Stomach (tissue), 9 donors: ENCODE results near the gene CDC42EP1. TPM values are rescaled to one million over a fixed set of nuclear protein-coding genes. Genes with fewer than 3 reads are reported as not detected.

Experiments used
- DNase-seq, 2 donors: peaks; one replicate each; pipeline versions ENCODE4 v3.0.0 to v3.0.0-alpha.2; 2013 to 2019
- H3K27ac ChIP-seq, 5 donors: fragments of 200-600 bp in 4 of 5; sonication (generic) in 4 of 5; one replicate each; pipeline ENCODE4 v1.5.1; 2013 to 2019; ENCODE audit warnings: mild to moderate bottlenecking in 1 of 5, moderate library complexity in 1 of 5
- H3K27me3 ChIP-seq, 3 donors: fragments of 200-600 bp; sonication (generic); one replicate each; pipeline ENCODE4 v1.5.1; 2017 to 2019; ENCODE audit warnings: mixed run types in 1 of 3
- H3K36me3 ChIP-seq, 4 donors: fragments of 200-600 bp; sonication (generic); 1 replicate in 3 of 4; 2 replicates in 1 of 4; pipeline ENCODE4 v1.5.1; 2016 to 2019
- H3K4me1 ChIP-seq, 4 donors: fragments of 200-600 bp; sonication (generic); one replicate each; pipeline ENCODE4 v1.5.1; 2016 to 2019
- H3K4me3 ChIP-seq, 4 donors: fragments of 200-600 bp; sonication (generic) in 3 of 4; one replicate each; pipeline ENCODE4 v1.5.1; 2016 to 2019; ENCODE audit warnings: mild to moderate bottlenecking in 1 of 4
- H3K9me3 ChIP-seq, 4 donors: fragments of 200-600 bp; sonication (generic); one replicate each; pipeline ENCODE4 v1.5.1; 2016 to 2019
- EP300 ChIP-seq: sonication (generic); formaldehyde crosslinking; IDR thresholded peaks from one replicate; pipeline ENCODE4 v1.6.1; 2017; ENCODE audit warnings: antibody characterized with exemption
- POLR2A ChIP-seq, 4 donors: fragments of 450-650 bp; IDR thresholded peaks; one replicate each; pipeline ENCODE4 v1.6.1; 2016; ENCODE audit warnings: antibody characterized with exemption in 4 of 4, control low read depth in 2 of 4, mild to moderate bottlenecking in 1 of 4, moderate library complexity in 1 of 4
- POLR2AphosphoS5 ChIP-seq, 3 donors: sonication (generic); formaldehyde crosslinking; IDR thresholded peaks; one replicate each; pipeline ENCODE4 v1.6.1; 2016; ENCODE audit warnings: antibody characterized with exemption in 3 of 3
- WGBS, 5 donors: extraction: QIAGEN DNeasy Blood & Tissue Kit in 3 of 5; methylation state at CpG; one replicate each; pipeline versions ENCODE4 v1.1.5 to v1.1.7; 2013 to 2018; 5-methylcytosine and 5-hydroxymethylcytosine counted together
- intact Hi-C: fragments of 100-400 bp; cut with DNase I; formaldehyde crosslinking; loops from one replicate; pipeline ENCODE4 v1.15.1; 2023; ENCODE audit warnings: low total_unique reads
- polyA plus RNA-seq, 3 donors: library from polyadenylated mRNA; stranded (reverse); fragments of 200-250 nt; gene quantifications; one replicate each; pipeline ENCODE4 v1.2.3, GENCODE V29; 2013
- total RNA-seq, 5 donors: library from RNA; depleted of rRNA; stranded (reverse); fragments of >200 nt; gene quantifications; one replicate each; pipeline versions ENCODE4 v1.1.0 to v1.2.3, GENCODE V29; 2014 to 2016
- TF ChIP-seq, protein P1 (sequence below), 7 experiments: fragments of 450-650 bp in 4 of 7; fragments of 200-600 bp in 3 of 7; sonication (generic) in 3 of 7; IDR thresholded peaks; one replicate each; pipeline ENCODE4 v1.5.1; 2016 to 2019; ENCODE audit warnings: antibody characterized with exemption in 7 of 7, control low read depth in 2 of 7, mild to moderate bottlenecking in 1 of 7
- donor health status: healthy with polysubstance abuse.
- donor health status: Bipolar disorder and iron deficiency.
- donor health status: healthy.

The CDC42EP1 gene
- total and polyA plus RNA-seq, 8 donors = 28.6 to 195 (median 80.1) TPM

DNA sequence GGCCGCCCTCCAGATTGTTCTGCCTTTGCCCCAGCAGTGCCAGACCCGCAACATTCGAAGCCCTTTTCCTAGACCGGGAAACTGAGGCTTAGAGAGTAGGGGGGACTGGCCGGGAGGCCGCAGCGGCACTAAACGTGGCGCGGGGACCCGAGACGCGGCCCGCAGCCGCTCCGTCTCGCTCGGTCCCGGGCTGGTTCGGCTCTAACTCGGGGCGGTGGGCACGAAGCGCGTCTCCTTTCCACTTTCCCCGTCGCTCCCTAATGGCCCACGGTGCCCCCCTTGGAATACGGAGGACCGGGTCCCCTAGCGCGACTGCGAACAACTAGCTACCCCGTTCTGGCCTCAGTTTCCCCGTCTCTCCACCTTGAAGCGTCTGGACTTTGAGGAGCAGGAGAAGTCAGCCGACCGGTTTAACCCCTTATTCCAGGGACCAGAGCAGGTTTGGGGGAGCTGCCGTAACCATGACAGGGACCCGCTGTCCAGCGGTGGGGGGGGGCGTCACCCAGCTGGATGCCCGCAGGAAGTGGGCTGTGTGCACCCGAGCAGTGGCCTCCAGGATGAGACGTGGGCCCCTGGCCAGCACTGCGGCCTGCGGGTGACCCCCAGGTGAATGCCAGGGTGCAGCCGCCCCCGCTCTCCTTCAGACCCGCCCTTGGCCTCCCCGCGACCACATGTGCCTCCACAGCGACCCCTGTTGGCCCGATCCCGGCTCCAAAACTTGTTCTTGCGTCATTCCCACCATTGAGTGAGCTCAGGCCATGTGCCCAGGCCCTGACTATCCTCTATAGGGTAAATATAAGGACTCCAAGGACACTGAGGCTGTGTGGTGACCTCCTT, 1.1 kb downstream of the CDC42EP1 start:
- intact Hi-C loops = no loop called here
- peaks cover 0 to 25% (median 0%) of the 10 kb centered on the region in 3 donors for H3K27me3 ChIP-seq
- WGBS, 5 donors = 0 to 2% (median 1%) methylated on average over 28 to 56 of the region's 56 CpGs

DNA sequence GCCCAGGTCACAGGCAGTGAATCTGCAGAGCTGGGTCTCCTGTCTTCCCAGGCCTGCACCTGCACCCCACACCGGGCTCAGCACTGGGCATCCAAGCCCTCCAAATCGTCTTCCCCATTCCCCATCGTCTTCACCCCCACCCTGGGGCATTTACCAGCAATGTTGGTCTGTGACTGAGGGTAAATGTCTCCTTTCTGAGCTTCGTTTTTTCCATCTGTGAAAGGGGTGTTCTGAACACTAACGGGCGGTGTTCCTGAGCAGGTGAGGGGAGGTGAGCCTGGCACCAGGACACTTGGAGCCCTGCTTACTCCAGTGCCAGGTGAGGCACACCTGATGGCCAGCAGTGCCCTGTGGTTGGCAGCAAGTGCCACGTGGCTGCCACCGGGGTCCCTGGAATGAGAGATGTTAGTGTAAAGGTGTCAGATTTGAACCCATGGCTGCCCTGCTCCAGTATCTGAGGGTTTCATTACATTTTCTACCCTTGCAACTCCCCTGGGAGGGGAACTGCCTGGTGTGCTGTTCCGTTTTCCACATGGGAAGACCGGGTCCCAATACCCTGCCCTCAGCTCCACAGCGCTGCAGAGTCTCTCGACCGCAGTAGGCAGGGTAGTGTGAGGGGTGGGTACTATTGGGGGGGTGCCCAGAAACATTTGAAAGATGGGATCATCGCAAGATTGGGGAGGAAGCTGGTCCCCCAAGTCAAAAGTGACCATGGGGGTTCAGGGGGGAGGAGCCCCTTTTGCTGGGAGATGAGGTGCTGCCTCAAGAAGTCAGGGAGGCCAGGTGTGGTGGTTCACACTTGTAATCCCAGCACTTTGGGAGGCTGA, 2.0 kb downstream of the CDC42EP1 start:
- TF ChIP-seq POLR2A (IDR thresholded peaks at IDR 0.05) (no peak), EP300 (no peak), POLR2AphosphoS5 (IDR thresholded peaks at IDR 0.05) (no peak)
- TF ChIP-seq, protein P1, sequence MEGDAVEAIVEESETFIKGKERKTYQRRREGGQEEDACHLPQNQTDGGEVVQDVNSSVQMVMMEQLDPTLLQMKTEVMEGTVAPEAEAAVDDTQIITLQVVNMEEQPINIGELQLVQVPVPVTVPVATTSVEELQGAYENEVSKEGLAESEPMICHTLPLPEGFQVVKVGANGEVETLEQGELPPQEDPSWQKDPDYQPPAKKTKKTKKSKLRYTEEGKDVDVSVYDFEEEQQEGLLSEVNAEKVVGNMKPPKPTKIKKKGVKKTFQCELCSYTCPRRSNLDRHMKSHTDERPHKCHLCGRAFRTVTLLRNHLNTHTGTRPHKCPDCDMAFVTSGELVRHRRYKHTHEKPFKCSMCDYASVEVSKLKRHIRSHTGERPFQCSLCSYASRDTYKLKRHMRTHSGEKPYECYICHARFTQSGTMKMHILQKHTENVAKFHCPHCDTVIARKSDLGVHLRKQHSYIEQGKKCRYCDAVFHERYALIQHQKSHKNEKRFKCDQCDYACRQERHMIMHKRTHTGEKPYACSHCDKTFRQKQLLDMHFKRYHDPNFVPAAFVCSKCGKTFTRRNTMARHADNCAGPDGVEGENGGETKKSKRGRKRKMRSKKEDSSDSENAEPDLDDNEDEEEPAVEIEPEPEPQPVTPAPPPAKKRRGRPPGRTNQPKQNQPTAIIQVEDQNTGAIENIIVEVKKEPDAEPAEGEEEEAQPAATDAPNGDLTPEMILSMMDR (IDR thresholded peaks at IDR 0.05) = no peak

More for the DNA sequence above, 1.1 kb downstream of the CDC42EP1 start:
- peaks cover 68 to 93% (median 87%) of the 10 kb centered on the region in 4 donors for H3K4me1 ChIP-seq
- peak; percentile 95 to 97 for DNase-seq
- TF ChIP-seq, protein P1 (IDR thresholded peaks at IDR 0.05) = peak in 5 of 7 experiments; percentile 53 to 87 (median 71)
- no peak for TF ChIP-seq POLR2A (IDR thresholded peaks at IDR 0.05)
- no peak for TF ChIP-seq EP300
- peak; percentile 7 to 89 (median 67) for TF ChIP-seq POLR2AphosphoS5 (IDR thresholded peaks at IDR 0.05)
- peak overlapping the region; percentile 60 to 97 (median 75) for H3K4me3 ChIP-seq
- peaks cover 7 to 9% (median 9%) of the 10 kb centered on the region in 4 donors for H3K36me3 ChIP-seq
- H3K27ac ChIP-seq = peak overlapping the region; percentile 98 to 100 (median 99)
- H3K9me3 ChIP-seq = no peaks in the 10 kb centered on the region

DNA sequence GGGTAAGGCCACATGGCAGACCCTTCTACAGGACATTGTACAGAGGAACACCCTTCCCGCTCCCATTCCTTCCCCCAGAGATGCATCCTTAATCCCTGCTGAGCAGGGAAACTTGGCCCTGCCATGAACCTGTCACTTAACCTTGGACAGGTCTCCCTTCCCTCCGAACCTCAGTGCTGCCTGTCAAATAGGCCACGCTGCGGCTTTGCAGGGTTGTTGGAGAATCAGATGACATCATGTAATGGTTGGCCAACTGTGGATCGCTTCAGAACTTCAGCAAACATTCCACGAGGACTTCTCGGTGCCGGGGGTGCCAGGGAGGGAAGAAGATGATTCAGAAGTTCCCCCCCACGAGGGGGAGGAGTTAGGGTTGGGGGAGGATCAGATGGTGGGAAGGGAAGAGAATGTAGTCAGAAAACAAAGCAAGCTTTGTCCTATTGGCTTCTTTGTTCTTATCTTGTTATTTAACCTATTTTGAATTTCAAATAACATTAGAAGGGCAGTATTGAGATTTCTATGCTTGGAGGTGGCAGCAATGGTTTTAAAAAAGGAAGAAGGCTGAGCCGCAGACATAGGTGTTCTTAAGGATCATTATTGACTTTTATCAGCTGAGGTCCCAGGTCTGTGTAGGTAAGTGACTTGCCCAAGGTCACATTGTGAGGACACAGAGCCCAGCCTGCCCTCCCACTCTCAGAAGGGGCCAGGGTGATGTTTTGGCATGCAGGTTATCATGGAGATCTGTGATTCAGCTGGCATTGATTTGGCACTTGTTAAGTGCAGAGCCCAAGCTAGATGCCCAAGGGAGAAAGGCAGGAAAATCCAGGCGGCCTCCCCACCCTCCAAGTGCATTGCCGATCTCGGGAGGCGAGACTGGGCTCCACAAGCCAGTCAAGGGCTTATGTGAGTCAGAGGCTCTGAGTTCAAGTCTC, 3.1 kb downstream of the CDC42EP1 start:
- DNase-seq = peak; percentile 82 to 91
- intact Hi-C loops = no loop called here
- Histone ChIP-seq H3K27me3 (peaks cover 0 to 25% (median 0%) of the 10 kb centered on the region in 3 donors), H3K9me3 (no peaks in the 10 kb centered on the region), H3K27ac (peak overlapping the region; percentile 98 to 100 (median 99)), H3K4me1 (peaks cover 70 to 93% (median 89%) of the 10 kb centered on the region in 4 donors), H3K4me3 (peak overlapping the region; percentile 60 to 97 (median 75)), H3K36me3 (peaks cover 20 to 29% (median 26%) of the 10 kb centered on the region in 4 donors)
- 13 to 26% (median 20%) methylated on average over 14 of the region's 14 CpGs for WGBS, 5 donors
- TF ChIP-seq POLR2AphosphoS5 (IDR thresholded peaks at IDR 0.05) = peak; percentile 23 to 80 (median 53)
- TF ChIP-seq POLR2A (IDR thresholded peaks at IDR 0.05) = no peak

More for the DNA sequence above, 2.0 kb downstream of the CDC42EP1 start:
- 24 to 55% (median 41%) methylated on average over 7 to 14 of the region's 14 CpGs for WGBS, 5 donors
- Histone ChIP-seq H3K4me1 (peaks cover 69 to 93% (median 87%) of the 10 kb centered on the region in 4 donors), H3K27me3 (peaks cover 0 to 25% (median 0%) of the 10 kb centered on the region in 3 donors), H3K4me3 (peak overlapping the region; percentile 60 to 97 (median 75)), H3K36me3 (peaks cover 12 to 17% (median 15%) of the 10 kb centered on the region in 4 donors), H3K9me3 (no peaks in the 10 kb centered on the region), H3K27ac (peak overlapping the region; percentile 98 to 100 (median 99))
- intact Hi-C loops = no loop called here
- no peak for DNase-seq

DNA sequence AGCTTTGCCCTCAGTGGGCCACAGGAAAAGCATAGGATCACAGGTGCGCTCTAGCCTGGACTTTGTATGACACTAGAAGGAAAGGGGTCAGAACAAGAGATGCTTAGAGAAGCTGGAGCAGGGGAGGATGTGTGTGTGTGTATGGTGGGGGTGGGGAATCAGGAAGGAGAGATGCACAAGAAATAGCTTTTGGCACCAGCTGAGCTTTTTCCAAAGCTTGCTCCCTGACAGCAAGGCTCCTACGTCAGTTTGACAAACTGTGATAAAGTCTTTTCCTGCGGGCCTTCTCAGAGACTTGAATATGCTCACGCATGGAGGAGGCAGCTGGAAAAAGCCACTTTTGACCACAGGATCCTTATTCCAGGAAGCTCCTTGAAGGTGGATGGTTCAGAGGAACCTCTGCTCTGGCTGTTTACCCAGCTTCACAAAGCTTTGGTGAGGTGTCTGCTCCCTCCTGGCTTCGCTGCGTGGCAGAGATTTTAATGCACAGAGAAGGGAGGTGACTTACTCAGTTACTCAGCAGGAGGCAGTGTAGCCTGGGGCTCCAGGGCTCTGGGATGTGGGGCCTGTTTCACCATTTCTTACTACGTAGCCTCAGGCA, 3.9 kb downstream of the CDC42EP1 start:
- peaks cover 0 to 25% (median 0%) of the 10 kb centered on the region in 3 donors for H3K27me3 ChIP-seq
- TF ChIP-seq, protein P1 (IDR thresholded peaks at IDR 0.05) = no peak
- TF ChIP-seq POLR2AphosphoS5 (IDR thresholded peaks at IDR 0.05) = peak in 1 of 3 donors; percentile 3
- H3K9me3 ChIP-seq = no peaks in the 10 kb centered on the region
- DNase-seq = peak in 1 of 2 donors; percentile 76
- H3K4me3 ChIP-seq = peak overlapping the region; percentile 60 to 97 (median 75)
- H3K27ac ChIP-seq = peak overlapping the region; percentile 88 to 100 (median 99)
- WGBS, 5 donors = 26 to 43% (median 34%) methylated on average over 7 of the region's 7 CpGs
- peaks cover 20 to 37% (median 30%) of the 10 kb centered on the region in 4 donors for H3K36me3 ChIP-seq
- intact Hi-C loops = no loop called here
- H3K4me1 ChIP-seq = peaks cover 74 to 94% (median 90%) of the 10 kb centered on the region in 4 donors
